ENCODE data around the gene SLC38A9. TPM values are rescaled to one million over a fixed set of nuclear protein-coding genes. Genes with fewer than 3 reads are reported as not detected.

The SLC38A9 gene
- total and polyA plus RNA-seq, 9 of the 15 experiments (the other 6 are each of a cell fraction or from before 2014, with no cell fraction given) = 14.0 to 34.5 (median 20.7) TPM

- peak; percentile 58; the same call in 1 of the 2 replicates for TF ChIP-seq REST (IDR thresholded peaks at IDR 0.05; ENCODE audit: borderline replicate concordance)
- TF ChIP-seq REST (CRISPR knock-in tag; IDR thresholded peaks at IDR 0.05; ENCODE audit: low read depth) = no peak
Measured at GRCh38 chr5:55691265-55692105, 20.6 kb downstream of the SLC38A9 start (continued).
